ENCODE measurements around the gene UAP1. TPM values are rescaled to one million over a fixed set of nuclear protein-coding genes. Genes with fewer than 3 reads are reported as not detected.

The UAP1 gene
- total RNA-seq, 4 donors from 2014 or later, result 39.2 to 84.7 (median 64.0) TPM

- intact Hi-C loops (cut with DNase I), result no loop called here
- 64 to 70% methylated on average over 2 of the region's 2 CpGs for WGBS, 2 donors
- H3K27me3 ChIP-seq, result no peaks in the 10 kb centered on the region
- TF ChIP-seq CTCF (IDR thresholded peaks at IDR 0.05) (no peak), POLR2A (IDR thresholded peaks at IDR 0.05) (no peak)
- no peaks in the 10 kb centered on the region for H3K36me3 ChIP-seq
- H3K27ac ChIP-seq, result no peak overlapping the region
- DNase-seq, result no peak
- H3K4me3 ChIP-seq (replicated peaks in 1 of 3), result no peak overlapping the region
- H3K9me3 ChIP-seq, result no peaks in the 10 kb centered on the region
- no peaks in the 10 kb centered on the region for H3K4me1 ChIP-seq
These were observed 64.6 kb downstream of the UAP1 start for GRCh38 chr1:162626094-162626493.

- no peaks in the 10 kb centered on the region for H3K9me3 ChIP-seq
- no peak overlapping the region for H3K27ac ChIP-seq
- 31 to 45% methylated on average over 2 of the region's 2 CpGs for WGBS, 2 donors
- no peak overlapping the region for H3K4me3 ChIP-seq (replicated peaks in 1 of 3)
- intact Hi-C loops (cut with DNase I), result no loop called here
- no peaks in the 10 kb centered on the region for H3K36me3 ChIP-seq
- no peaks in the 10 kb centered on the region for H3K4me1 ChIP-seq
- no peak for DNase-seq
- no peaks in the 10 kb centered on the region for H3K27me3 ChIP-seq
- TF ChIP-seq CTCF (IDR thresholded peaks at IDR 0.05) (no peak), POLR2A (IDR thresholded peaks at IDR 0.05) (no peak)
These were observed 65.2 kb downstream of the UAP1 start for GRCh38 chr1:162626761-162627160.

- TF ChIP-seq CTCF (IDR thresholded peaks at IDR 0.05) (peak in 1 of 6 experiments; percentile 30), POLR2A (IDR thresholded peaks at IDR 0.05) (no peak)
- 63 to 68% methylated on average over 3 of the region's 3 CpGs for WGBS, 2 donors
- DNase-seq, result no peak
- no peak overlapping the region for H3K4me3 ChIP-seq (replicated peaks in 1 of 3)
- intact Hi-C loops (cut with DNase I), result no loop called here
- H3K9me3 ChIP-seq, result no peaks in the 10 kb centered on the region
- no peaks in the 10 kb centered on the region for H3K36me3 ChIP-seq
- H3K27me3 ChIP-seq, result no peaks in the 10 kb centered on the region
- H3K27ac ChIP-seq, result no peak overlapping the region
- H3K4me1 ChIP-seq, result no peaks in the 10 kb centered on the region
These were observed 66.3 kb downstream of the UAP1 start for GRCh38 chr1:162627662-162628296.

- Histone ChIP-seq H3K9me3 (no peaks in the 10 kb centered on the region), H3K27ac (no peak overlapping the region), H3K4me1 (no peaks in the 10 kb centered on the region), H3K4me3 (replicated peaks in 1 of 3) (no peak overlapping the region), H3K36me3 (no peaks in the 10 kb centered on the region), H3K27me3 (no peaks in the 10 kb centered on the region)
- DNase-seq, result no peak
- WGBS, 2 donors, result 96 to 98% methylated on average over 3 of the region's 3 CpGs
- no peak for TF ChIP-seq CTCF (IDR thresholded peaks at IDR 0.05)
- TF ChIP-seq POLR2A (IDR thresholded peaks at IDR 0.05), result no peak
- intact Hi-C loops (cut with DNase I), result no loop called here
These were observed 67.6 kb downstream of the UAP1 start for GRCh38 chr1:162629077-162629627.

GRCh38 chr1:162629651-162630050 is 68.1 kb downstream of the UAP1 start:
- no peak for TF ChIP-seq POLR2A (IDR thresholded peaks at IDR 0.05)
- no peak for TF ChIP-seq CTCF (IDR thresholded peaks at IDR 0.05)
- Histone ChIP-seq H3K4me1 (no peaks in the 10 kb centered on the region), H3K27me3 (no peaks in the 10 kb centered on the region), H3K36me3 (no peaks in the 10 kb centered on the region), H3K4me3 (replicated peaks in 1 of 3) (no peak overlapping the region), H3K9me3 (no peaks in the 10 kb centered on the region), H3K27ac (no peak overlapping the region)
- intact Hi-C loops (cut with DNase I), result no loop called here
- DNase-seq, result no peak
- 80 to 86% methylated on average over 2 of the region's 2 CpGs for WGBS, 2 donors

Measured in thyroid gland (tissue), 4 donors.